Subcutaneous adipose tissue (tissue), 4 donors: ENCODE data around the gene CTDSP2. TPM values are rescaled to one million over a fixed set of nuclear protein-coding genes. Genes with fewer than 3 reads are reported as not detected.

Experiments used
- total RNA-seq, 4 donors: library from RNA; depleted of rRNA; stranded (reverse); fragments of >200 nt; gene quantifications; one replicate each; pipeline ENCODE4 v1.1.0, GENCODE V29; 2016
- TF ChIP-seq, protein P1 (sequence below): fragments of 450-650 bp; IDR thresholded peaks from one replicate; pipeline ENCODE4 v1.5.1; 2016; ENCODE audit warnings: low read depth, mild to moderate bottlenecking, control low read depth, antibody characterized with exemption, moderate library complexity

Gene CTDSP2
- total RNA-seq, 4 donors from 2014 or later, result 126 to 167 (median 139) TPM

DNA sequence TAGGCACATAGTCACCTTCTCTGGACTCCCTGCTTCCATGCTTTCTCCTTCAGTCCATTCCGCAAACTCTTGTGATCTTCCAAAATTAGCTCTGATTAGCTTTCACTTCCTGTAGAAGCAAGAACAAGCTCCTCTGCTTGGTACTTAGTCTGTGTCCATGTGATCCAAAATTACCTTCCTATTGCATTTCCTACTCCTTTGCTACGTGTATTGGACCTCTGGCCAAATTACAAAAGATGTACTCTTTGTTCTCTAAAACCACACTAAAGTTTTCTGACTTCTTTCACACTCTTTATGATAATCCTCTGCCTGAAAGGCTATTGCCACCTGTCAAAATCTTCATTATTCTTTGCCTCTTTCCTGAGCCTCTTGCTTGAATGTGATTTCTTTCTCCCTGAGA lies 64.7 kb downstream of the CTDSP2 start:
- TF ChIP-seq, protein P1, sequence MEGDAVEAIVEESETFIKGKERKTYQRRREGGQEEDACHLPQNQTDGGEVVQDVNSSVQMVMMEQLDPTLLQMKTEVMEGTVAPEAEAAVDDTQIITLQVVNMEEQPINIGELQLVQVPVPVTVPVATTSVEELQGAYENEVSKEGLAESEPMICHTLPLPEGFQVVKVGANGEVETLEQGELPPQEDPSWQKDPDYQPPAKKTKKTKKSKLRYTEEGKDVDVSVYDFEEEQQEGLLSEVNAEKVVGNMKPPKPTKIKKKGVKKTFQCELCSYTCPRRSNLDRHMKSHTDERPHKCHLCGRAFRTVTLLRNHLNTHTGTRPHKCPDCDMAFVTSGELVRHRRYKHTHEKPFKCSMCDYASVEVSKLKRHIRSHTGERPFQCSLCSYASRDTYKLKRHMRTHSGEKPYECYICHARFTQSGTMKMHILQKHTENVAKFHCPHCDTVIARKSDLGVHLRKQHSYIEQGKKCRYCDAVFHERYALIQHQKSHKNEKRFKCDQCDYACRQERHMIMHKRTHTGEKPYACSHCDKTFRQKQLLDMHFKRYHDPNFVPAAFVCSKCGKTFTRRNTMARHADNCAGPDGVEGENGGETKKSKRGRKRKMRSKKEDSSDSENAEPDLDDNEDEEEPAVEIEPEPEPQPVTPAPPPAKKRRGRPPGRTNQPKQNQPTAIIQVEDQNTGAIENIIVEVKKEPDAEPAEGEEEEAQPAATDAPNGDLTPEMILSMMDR, result no peak

DNA sequence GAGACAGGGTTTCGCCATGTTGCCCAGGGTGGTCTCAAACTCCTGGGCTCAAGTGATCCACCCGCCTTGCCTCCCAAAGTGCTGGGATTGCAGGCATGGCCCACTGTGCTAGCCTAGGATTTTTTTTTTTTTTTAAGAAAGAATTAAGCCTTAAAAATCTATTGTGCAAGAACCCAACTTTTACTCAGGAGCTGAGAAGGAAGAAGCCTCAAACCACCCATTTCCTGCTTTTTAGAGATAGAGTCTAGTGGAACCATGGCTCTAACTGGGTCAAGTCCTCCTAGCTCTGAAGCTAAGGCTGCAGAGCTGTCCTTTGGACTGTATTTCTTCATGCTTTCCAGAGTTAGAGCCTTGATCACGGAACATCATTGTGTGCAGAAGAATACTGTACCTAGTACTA lies 65.3 kb downstream of the CTDSP2 start:
- TF ChIP-seq, protein P1, result no peak

DNA sequence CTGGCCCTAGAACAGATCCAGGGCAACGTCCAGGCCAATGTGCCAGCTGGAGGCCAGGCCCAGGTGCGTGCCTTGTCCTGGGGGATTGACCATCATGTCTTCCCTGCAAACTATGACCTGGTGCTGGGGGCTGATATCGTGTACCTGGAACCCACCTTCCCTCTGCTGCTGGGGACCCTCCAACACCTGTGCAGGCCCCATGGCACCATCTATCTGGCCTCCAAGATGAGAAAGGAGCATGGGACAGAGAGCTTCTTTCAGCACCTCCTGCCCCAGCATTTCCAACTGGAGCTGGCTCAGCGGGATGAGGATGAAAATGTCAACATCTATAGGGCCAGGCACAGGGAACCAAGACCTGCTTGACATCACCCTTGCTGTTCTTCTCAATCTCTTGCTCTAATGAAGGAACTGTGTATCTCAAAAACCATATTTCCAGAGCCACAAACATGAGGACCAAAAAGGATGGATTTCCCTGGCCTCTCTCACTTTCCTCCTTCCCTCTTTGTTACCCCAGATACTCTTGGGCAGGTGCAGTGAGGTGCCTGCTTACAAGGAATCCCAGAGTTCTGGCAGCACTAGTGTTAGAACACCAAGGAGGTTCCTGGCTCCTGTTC lies 66.1 kb downstream of the CTDSP2 start:
- TF ChIP-seq, protein P1, result no peak

DNA sequence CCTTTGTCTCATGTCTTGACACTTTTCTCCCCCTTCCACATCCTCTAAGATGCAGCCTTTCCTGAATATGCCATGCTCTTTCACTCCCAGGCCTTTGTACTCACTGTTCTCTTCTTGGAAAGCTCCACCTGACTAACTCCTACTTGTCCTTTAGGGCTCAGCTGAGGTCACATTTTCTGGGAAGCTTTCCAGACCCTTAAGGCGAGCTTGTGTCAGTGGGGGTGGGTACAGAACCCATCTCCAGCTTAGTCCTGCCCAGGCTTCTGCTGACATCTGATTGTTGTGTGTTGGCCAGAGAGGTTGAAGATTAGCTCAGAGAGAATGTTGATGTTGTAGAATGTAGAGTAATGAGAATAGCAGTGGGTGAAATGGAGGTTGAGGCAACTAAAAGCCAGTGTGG lies 66.8 kb downstream of the CTDSP2 start:
- TF ChIP-seq, protein P1, result no peak

DNA sequence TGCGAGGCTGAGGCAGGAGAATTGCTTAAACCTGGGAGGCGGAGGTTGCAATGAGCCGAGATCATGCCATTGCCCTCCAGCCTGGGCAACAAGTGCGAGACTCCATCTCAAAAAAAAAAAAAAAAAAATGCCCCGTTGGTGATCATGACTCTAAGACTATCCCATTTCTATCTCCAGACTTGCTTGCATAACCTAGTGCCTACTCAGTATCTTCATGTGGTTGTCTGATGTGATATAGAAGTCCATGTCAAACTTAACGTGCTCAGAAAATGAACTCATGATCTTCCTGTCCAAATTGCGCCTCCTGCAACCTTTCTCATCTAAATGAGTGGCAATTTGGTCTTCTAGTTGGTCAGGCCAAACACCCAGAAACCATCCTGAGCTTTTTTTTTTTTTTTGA lies 68.6 kb downstream of the CTDSP2 start:
- TF ChIP-seq, protein P1, result no peak

DNA sequence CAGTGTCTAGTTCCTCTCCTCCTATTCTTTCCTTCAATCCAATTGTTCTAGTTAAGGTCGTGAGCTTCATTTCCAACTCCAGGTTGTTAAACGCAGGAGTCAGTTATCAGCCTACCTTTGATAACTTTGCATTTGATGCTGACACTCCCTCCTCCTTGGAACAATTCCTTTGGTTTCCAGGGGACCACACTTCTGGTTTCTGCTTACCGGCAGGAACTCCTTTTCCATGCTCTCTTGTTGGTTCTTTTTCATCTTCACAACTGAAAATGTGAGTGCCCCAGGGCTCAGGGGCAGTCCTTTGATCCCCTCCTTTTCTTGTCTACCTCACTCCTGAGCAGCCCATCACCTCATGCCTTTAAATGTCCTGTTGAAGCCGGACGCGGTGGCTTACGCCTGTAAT lies 69.2 kb downstream of the CTDSP2 start:
- TF ChIP-seq, protein P1, result no peak

DNA sequence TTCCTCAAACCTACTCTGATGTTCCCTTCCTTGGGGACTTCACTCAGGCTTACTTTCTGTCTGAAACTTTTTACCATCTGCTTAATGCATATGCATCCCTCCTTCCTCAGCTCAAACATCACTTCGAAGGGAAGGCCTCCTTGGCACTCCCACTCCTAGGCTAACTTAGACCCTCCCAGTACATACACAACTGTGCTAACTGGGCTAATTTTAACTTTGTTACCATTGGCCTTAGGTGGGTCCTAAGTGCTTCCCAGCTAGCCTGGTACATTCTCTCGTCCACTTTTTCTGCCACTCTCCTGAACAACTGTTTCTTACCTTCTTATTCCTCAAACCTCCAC lies 70.3 kb downstream of the CTDSP2 start:
- TF ChIP-seq, protein P1, result no peak
